ENCODE results near the gene CHDH.

Gene CHDH

DNA sequence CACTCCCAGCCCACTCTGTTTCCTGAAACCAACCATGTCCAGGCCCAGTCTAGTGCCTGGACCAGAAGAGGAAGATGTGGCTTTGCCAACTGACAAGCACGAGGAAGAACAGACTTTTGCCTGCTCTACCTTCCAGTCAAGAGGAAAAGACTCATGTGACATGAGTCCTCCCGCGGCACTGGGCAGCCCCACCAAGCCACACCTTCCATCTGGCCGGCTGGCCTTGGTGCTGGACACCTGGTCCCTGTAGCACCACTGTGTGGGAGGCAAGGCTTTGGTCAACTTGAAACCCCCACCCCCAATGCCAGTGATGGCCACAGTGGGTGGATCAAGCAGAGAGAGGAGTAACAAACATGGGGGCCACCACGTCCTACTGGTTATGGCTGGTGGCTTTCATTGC is 12.5 kb downstream of the CHDH start:
- FAIRE-seq (no peak), DNase-seq (ENCODE audit: insufficient read length, low spot score) (no peak)
- TF ChIP-seq, protein P1, sequence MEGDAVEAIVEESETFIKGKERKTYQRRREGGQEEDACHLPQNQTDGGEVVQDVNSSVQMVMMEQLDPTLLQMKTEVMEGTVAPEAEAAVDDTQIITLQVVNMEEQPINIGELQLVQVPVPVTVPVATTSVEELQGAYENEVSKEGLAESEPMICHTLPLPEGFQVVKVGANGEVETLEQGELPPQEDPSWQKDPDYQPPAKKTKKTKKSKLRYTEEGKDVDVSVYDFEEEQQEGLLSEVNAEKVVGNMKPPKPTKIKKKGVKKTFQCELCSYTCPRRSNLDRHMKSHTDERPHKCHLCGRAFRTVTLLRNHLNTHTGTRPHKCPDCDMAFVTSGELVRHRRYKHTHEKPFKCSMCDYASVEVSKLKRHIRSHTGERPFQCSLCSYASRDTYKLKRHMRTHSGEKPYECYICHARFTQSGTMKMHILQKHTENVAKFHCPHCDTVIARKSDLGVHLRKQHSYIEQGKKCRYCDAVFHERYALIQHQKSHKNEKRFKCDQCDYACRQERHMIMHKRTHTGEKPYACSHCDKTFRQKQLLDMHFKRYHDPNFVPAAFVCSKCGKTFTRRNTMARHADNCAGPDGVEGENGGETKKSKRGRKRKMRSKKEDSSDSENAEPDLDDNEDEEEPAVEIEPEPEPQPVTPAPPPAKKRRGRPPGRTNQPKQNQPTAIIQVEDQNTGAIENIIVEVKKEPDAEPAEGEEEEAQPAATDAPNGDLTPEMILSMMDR (IDR thresholded peaks at IDR 0.05; ENCODE audit: insufficient read depth, missing control alignments) = no peak

DNA sequence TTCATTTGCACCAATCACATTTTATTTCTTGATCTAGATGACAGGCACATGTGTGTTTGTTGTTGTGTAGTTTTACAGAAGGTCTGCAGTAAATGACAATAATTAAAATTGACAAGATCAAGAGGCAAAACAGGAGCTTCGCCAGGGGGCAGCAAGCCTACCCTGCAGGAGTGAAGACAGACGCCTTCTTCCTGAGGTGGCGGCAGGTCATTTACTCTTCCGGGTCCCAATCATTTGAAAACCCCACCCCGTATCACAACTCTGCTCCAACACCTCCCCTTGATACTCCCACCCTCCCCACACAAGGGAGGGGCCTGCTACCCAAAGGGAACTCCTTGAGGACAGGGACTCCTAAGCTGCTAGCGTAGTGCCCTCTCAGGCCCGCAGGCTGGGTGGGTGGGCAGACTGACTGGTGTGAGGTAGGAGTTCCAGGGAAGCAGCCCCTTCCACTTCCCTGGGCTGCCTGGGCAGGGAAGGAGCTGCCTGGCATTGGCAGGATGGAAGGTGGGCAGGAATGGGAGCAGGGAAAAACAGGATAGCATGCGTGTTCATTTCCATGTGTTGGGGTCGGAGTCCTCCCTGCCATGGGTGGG is 13.1 kb downstream of the CHDH start:
- FAIRE-seq = no peak
- TF ChIP-seq, protein P1 (IDR thresholded peaks at IDR 0.05; ENCODE audit: insufficient read depth, missing control alignments) = no peak
- no peak for DNase-seq (ENCODE audit: insufficient read length, low spot score)

DNA sequence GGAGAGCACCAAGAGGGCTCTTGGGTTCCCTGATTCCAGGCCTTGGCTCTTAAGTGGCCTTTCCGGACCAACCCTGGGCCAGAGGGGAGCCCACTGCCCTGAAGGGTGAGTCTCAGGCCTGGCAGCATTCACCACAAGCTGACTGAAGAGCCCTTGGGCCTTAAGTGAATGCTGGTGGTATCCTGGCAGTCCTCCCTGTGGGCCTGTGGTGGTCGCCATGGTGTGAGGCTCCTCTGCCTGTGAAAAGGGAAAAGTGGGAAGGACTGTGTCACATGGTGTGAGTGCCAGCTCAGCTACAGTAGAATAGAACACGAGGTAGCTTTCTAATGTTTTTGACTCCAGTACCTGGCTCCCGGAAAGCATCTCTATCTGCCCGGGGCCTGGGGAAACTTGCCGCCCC is 15.3 kb downstream of the CHDH start:
- FAIRE-seq (no peak), DNase-seq (ENCODE audit: insufficient read length, low spot score) (no peak)
- TF ChIP-seq, protein P1 (IDR thresholded peaks at IDR 0.05; ENCODE audit: insufficient read depth, missing control alignments) = no peak

DNA sequence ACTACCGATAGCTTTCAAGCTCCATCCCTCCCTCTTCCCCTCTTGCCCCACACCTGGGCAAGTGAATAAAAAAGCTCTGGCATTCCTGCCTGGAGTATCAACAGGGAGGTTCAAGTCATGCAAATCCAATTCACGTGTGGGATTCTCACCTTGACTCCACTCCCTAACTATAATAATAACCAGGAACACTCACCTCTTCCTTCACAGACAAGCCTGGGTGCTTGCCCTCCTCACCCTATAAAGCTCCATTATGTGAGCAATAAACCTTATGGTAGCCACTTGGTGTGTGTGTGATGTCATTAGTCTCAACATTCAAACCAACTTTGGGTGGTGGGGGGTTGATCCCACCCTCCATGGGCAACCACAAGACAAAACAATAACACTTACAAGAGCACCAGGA is 16.6 kb downstream of the CHDH start:
- DNase-seq (ENCODE audit: insufficient read length, low spot score) (no peak), FAIRE-seq (no peak)
- TF ChIP-seq, protein P1 (IDR thresholded peaks at IDR 0.05; ENCODE audit: insufficient read depth, missing control alignments) = no peak

DNA sequence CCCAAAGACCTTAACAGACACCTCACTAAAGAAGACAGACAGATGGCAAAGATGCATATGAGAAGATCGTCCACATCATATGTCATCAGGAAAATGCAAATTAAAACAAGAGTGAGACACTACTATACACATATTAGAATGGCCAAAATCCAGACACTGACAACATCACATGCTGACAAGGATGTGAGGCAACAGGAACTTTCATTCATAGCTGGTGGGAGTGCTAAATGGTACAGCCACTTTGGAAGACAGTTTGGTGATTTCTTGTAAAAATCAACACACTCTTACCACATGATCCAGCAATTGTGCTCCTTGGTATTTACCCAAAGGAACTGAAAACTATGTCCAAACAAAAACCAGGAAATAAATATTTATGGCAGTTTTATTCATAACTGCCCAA is 17.6 kb downstream of the CHDH start:
- TF ChIP-seq, protein P1 (IDR thresholded peaks at IDR 0.05; ENCODE audit: insufficient read depth, missing control alignments) = no peak
- DNase-seq (ENCODE audit: insufficient read length, low spot score) (no peak), FAIRE-seq (no peak)

DNA sequence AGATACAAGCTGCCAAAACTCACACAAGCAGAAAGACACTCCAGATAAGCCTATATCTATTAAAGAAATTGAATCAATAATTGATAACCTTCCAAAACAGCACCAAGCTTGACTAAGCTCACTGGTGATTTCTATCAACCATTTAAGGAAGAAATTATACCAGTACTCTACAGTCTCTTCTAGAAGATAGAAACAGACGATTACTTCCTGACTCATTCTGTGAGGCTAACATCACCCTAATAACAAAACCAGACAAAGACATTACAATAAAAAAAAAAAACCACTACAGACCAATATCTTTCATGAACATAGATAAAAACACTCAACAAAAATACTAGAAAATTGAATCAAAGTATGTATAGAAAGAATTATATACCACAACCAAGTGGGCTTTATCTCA is 20.2 kb downstream of the CHDH start:
- DNase-seq (ENCODE audit: insufficient read length, low spot score) (no peak), FAIRE-seq (no peak)
- TF ChIP-seq, protein P1 (IDR thresholded peaks at IDR 0.05; ENCODE audit: insufficient read depth, missing control alignments) = no peak

DNA sequence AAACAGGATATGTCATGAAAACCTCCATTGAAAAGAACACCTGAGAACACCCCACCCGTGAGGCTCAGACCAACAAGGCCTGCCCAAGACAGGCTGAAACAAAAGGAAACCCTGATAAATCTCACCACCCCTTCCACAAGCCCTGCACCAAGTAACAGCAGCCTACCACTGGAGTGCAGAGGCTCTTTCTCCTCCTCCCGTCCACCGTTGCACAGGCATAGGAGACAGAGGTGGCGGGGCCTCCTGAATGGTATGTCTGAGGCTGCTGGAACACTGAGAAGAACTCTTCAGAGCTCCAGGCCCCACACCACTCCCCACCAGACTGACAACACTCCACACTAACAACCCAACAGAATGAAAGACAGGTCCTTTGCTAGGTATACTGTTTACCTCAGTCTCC is 21.4 kb downstream of the CHDH start:
- TF ChIP-seq, protein P1 (IDR thresholded peaks at IDR 0.05; ENCODE audit: insufficient read depth, missing control alignments) = no peak
- FAIRE-seq (no peak), DNase-seq (ENCODE audit: insufficient read length, low spot score) (no peak)

Measured in D721Med (cell line).